ENCODE data around the gene CYB5A. TPM values are rescaled to one million over a fixed set of nuclear protein-coding genes. Genes with fewer than 3 reads are reported as not detected.

Gene CYB5A
- total and polyA plus RNA-seq, 2 of the 8 experiments (the other 6 are each of a cell fraction or from before 2014, with no cell fraction given): 154 to 195 TPM

DNA sequence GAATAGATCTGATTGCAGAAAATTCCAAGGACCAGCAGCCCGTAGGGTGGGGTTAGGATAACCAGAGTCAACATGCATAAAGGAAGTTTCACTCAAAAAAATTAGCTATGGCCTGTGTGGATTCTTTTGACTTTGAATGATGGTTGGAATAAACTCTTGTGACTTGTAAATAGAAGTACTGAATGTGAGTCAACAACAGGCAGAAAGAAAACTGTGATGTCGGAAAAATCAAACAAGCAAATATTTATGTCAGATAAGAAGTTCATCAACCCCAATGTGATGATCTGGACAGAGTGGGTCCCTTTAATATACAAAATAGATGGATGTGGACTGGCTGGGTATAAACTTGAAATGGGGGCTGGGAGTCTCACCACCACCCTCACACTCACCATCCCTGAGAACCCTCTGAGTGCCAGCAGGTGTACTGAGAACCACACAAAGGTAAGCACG is 75.1 kb downstream of the CYB5A start:
- H3K4me3 ChIP-seq (ENCODE audit: extremely low read depth in 1 of 4, insufficient read depth in 2 of 4, low read depth in 3 of 4, low read length in 4 of 4): no peak overlapping the region
- no peaks in the 10 kb centered on the region for H3K9me3 ChIP-seq (ENCODE audit: insufficient read depth in 2 of 2, low read depth in 1 of 2, low read length in 1 of 2)
- H4K91ac ChIP-seq (replicated peaks; ENCODE audit: insufficient read length, low read length): no peak overlapping the region
- no peaks in the 10 kb centered on the region for H3K4me1 ChIP-seq (replicated peaks in 1 of 4; ENCODE audit: control insufficient read depth in 3 of 4, insufficient read depth in 4 of 4, low read length in 3 of 4)
- no peaks in the 10 kb centered on the region for H3K79me1 ChIP-seq (ENCODE audit: low read depth, low read length)
- POLR2A ChIA-PET (ENCODE audit: partially characterized antibody): interaction anchor here (1.5 kb wide), 1 partner anchor 8 kb away, joined by 3 read pairs; no protein-coding TSS in a partner anchor
- no peaks in the 10 kb centered on the region for H3K27me3 ChIP-seq (replicated peaks in 1 of 4; ENCODE audit: control insufficient read depth in 3 of 4, extremely low read depth in 1 of 4, insufficient read depth in 3 of 4, low read length in 3 of 4)
- H3K23ac ChIP-seq (ENCODE audit: insufficient read length): no peak overlapping the region
- H3K4me2 ChIP-seq (ENCODE audit: insufficient read depth in 1 of 2, low read depth in 2 of 2, low read length in 2 of 2): no peak overlapping the region
- no peak overlapping the region for H2BK15ac ChIP-seq (ENCODE audit: low read length)
- H4K5ac ChIP-seq (ENCODE audit: insufficient read length, low read depth, low read length): no peak overlapping the region
- FAIRE-seq: no peak
- no peak overlapping the region for H3K27ac ChIP-seq (ENCODE audit: low read depth, low read length)
- no peak for DNase-seq (ENCODE audit: low read depth in 1 of 2, low spot score in 2 of 2)
- no peak overlapping the region for H3K4ac ChIP-seq (replicated peaks; ENCODE audit: insufficient read length, low read depth, low read length)
- H3K18ac ChIP-seq (ENCODE audit: extremely low read depth, low read length): no peak overlapping the region
- no peak overlapping the region for H3K9ac ChIP-seq (replicated peaks in 1 of 4; ENCODE audit: extremely low read depth in 1 of 4, low read depth in 3 of 4, low read length in 3 of 4)
- no peaks in the 10 kb centered on the region for H3K36me3 ChIP-seq (ENCODE audit: control insufficient read depth in 2 of 4, insufficient read depth in 4 of 4, low read length in 3 of 4)
- CTCF ChIA-PET (ENCODE audit: partially characterized antibody): no interaction called here
- H2AFZ ChIP-seq (ENCODE audit: low read length): no peak overlapping the region
- H3K14ac ChIP-seq (ENCODE audit: insufficient read length): no peak overlapping the region
- no peak overlapping the region for H2BK12ac ChIP-seq (ENCODE audit: low read depth, low read length)
- H2BK5ac ChIP-seq (ENCODE audit: low read depth, low read length): no peak overlapping the region
- H3K79me2 ChIP-seq (ENCODE audit: control insufficient read depth in 1 of 2, insufficient read depth in 2 of 2, low read length in 2 of 2): no peaks in the 10 kb centered on the region
- no peak overlapping the region for H2BK120ac ChIP-seq (replicated peaks; ENCODE audit: low read depth, low read length)
- no peak overlapping the region for H2AK5ac ChIP-seq (ENCODE audit: low read depth, low read length)
- H3K23me2 ChIP-seq (ENCODE audit: low read depth, low read length): no peaks in the 10 kb centered on the region
- no peak overlapping the region for H2BK20ac ChIP-seq (ENCODE audit: low read length)
- 91% methylated on average over 3 of the region's 3 CpGs; no CpG with 5 or more reads in 1 of the 2 experiments for WGBS, 2 experiments (ENCODE audit: extremely low coverage in 1 of 2, insufficient coverage in 1 of 2, insufficient read length in 1 of 2, insufficient replicate concordance in 2 of 2, low coverage in 1 of 2, low lambda C conversion rate in 2 of 2, missing lambda C conversion rate in 1 of 2)
- no peak overlapping the region for H4K8ac ChIP-seq (ENCODE audit: extremely low read depth, insufficient read depth, low read length)
- TF ChIP-seq ASH2L (IDR thresholded peaks at IDR 0.05; ENCODE audit: low read length) (no peak), KDM5A (IDR thresholded peaks at IDR 0.05; ENCODE audit: low read length) (no peak), GTF2F1 (IDR thresholded peaks at IDR 0.05; ENCODE audit: borderline replicate concordance, low read depth, low read length) (no peak), JUND (IDR thresholded peaks at IDR 0.05; ENCODE audit: low read length) (no peak), CTBP2 (IDR thresholded peaks at IDR 0.05; ENCODE audit: borderline replicate concordance, insufficient read depth, insufficient read length, low read length) (no peak), BRCA1 (IDR thresholded peaks at IDR 0.05; ENCODE audit: low read depth, low read length) (no peak), RBBP5 (IDR thresholded peaks at IDR 0.05; ENCODE audit: borderline replicate concordance, low read depth, low read length) (no peak)
- H4K20me1 ChIP-seq (replicated peaks in 1 of 2; ENCODE audit: control insufficient read depth in 1 of 2, insufficient read depth in 2 of 2, low read length in 2 of 2): no peaks in the 10 kb centered on the region
- no peak overlapping the region for H3K56ac ChIP-seq (replicated peaks; ENCODE audit: insufficient read length, low read depth, low read length)

Data from H1 (cell line).